B cell (primary cell): ENCODE measurements around the gene ZSWIM3. TPM values are rescaled to one million over a fixed set of nuclear protein-coding genes. Genes with fewer than 3 reads are reported as not detected.

ENCODE experiments used
- ATAC-seq: fragments of 200-7000 bp; cut with Tn5 transposase; one replicate; pipeline ENCODE4 v1.10.0; 2021; ENCODE audit warnings: low read depth, mild to moderate bottlenecking, moderate number of reproducible peaks, moderate library complexity
- CTCF ChIA-PET: fragments of 350-600 bp; sonication (Branson Sonifier 250); formaldehyde crosslinking; loops from one replicate; lab custom pipeline; 2021; ENCODE audit warnings: antibody characterized with exemption, inconsistent platforms; lab: Charles Lee
- POLR2A ChIA-PET: fragments of 350-600 bp; sonication (Branson Sonifier 250); formaldehyde crosslinking; loops from one replicate; lab custom pipeline; 2021; ENCODE audit warnings: antibody characterized with exemption; lab: Charles Lee
- DNase-seq: peaks from one replicate; pipeline ENCODE4 v3.0.0; 2013
- H2AFZ ChIP-seq: 2 replicates; pipeline ENCODE4 v1.6.1; 2012; ENCODE audit warnings: mild to moderate bottlenecking, low read depth, low read length; ENCODE audit not compliant: insufficient read depth, poor library complexity, severe bottlenecking
- H3K27ac ChIP-seq, 2 donors: 1 replicate in 1 of 2; 2 replicates in 1 of 2; pipeline ENCODE4 v1.5.1; 2012 to 2013; ENCODE audit warnings: low read length in 2 of 2, mild to moderate bottlenecking in 2 of 2, moderate library complexity in 1 of 2
- H3K27me3 ChIP-seq, 4 experiments: fragments of 200-600 bp in 1 of 4; sonication (generic) in 1 of 4; replicated peaks in 1 of 4; 1 replicate in 2 of 4; 2 replicates in 2 of 4; pipeline versions ENCODE4 v1.6.1 to v1.7.0; 2013 to 2016; ENCODE audit warnings: low read length in 3 of 4, mild to moderate bottlenecking in 2 of 4, mixed read lengths in 1 of 4, moderate library complexity in 1 of 4; ENCODE audit not compliant: insufficient read depth in 4 of 4, control insufficient read depth in 3 of 4; ENCODE audit errors: control extremely low read depth in 1 of 4
- H3K36me3 ChIP-seq, 2 experiments: replicated peaks in 1 of 2; 1 replicate in 1 of 2; 2 replicates in 1 of 2; pipeline versions ENCODE4 v1.6.1 to v1.7.1; 2013; ENCODE audit warnings: low read length in 1 of 2; ENCODE audit not compliant: insufficient read depth in 2 of 2, control insufficient read depth in 1 of 2; ENCODE audit errors: control extremely low read depth in 1 of 2, extremely low read depth in 1 of 2
- H3K4me1 ChIP-seq, 2 donors: fragments of 200-600 bp in 1 of 2; sonication (generic) in 1 of 2; 1 replicate in 1 of 2; 2 replicates in 1 of 2; pipeline versions ENCODE4 v1.5.1 to v1.6.1; 2013 to 2017; ENCODE audit warnings: low read length in 2 of 2; ENCODE audit not compliant: control insufficient read depth in 2 of 2, insufficient read depth in 2 of 2
- H3K4me2 ChIP-seq: replicated peaks from 2 replicates; pipeline ENCODE3; 2012; ENCODE audit warnings: mild to moderate bottlenecking, low read depth, low read length; ENCODE audit not compliant: poor library complexity, severe bottlenecking
- H3K4me3 ChIP-seq, 5 experiments: fragments of 200-600 bp in 1 of 5; sonication (generic) in 1 of 5; 1 replicate in 3 of 5; 2 replicates in 2 of 5; pipeline versions ENCODE4 v1.5.1 to v1.7.0; 2011 to 2016; ENCODE audit warnings: low read length in 4 of 5, mild to moderate bottlenecking in 4 of 5, low read depth in 2 of 5, control low read depth in 1 of 5, moderate library complexity in 1 of 5; ENCODE audit not compliant: insufficient read depth in 1 of 5; ENCODE audit errors: control extremely low read depth in 1 of 5, extremely low read depth in 1 of 5
- H3K79me2 ChIP-seq: fragments of 200-600 bp; sonication (generic); one replicate; pipeline ENCODE4 v1.6.0; 2016; ENCODE audit warnings: low read length; ENCODE audit not compliant: control insufficient read depth, insufficient read depth
- H3K9ac ChIP-seq: fragments of 200-600 bp; sonication (generic); 2 replicates; pipeline ENCODE4 v1.6.1; 2017; ENCODE audit warnings: mild to moderate bottlenecking, low read length, moderate library complexity
- H3K9me3 ChIP-seq, 3 donors: one replicate each; pipeline versions ENCODE4 v1.6.1 to v1.7.1; 2013; ENCODE audit warnings: low read length in 2 of 3; ENCODE audit not compliant: control insufficient read depth in 2 of 3, insufficient read depth in 1 of 3; ENCODE audit errors: control extremely low read depth in 1 of 3
- H4K20me1 ChIP-seq: 2 replicates; pipeline ENCODE4 v1.6.0; 2012; ENCODE audit warnings: mild to moderate bottlenecking, low read length; ENCODE audit not compliant: insufficient read depth, control insufficient read depth, poor library complexity, severe bottlenecking
- H3K27ac Mint-ChIP-seq: one replicate; pipeline ENCODE4 v1.8.0; 2021; ENCODE audit warnings: mixed read lengths
- H3K27me3 Mint-ChIP-seq: one replicate; pipeline ENCODE4 v1.8.0; 2021; ENCODE audit warnings: mixed read lengths
- H3K4me1 Mint-ChIP-seq: one replicate; pipeline ENCODE4 v1.8.0; 2021; ENCODE audit warnings: mixed read lengths
- H3K4me3 Mint-ChIP-seq: one replicate; pipeline ENCODE4 v1.8.0; 2021; ENCODE audit warnings: mixed read lengths
- H3K9me3 Mint-ChIP-seq: one replicate; pipeline ENCODE4 v1.8.0; 2022; ENCODE audit warnings: mixed read lengths; ENCODE audit not compliant: insufficient read depth
- EZH2 ChIP-seq: IDR thresholded peaks from 2 replicates; pipeline ENCODE4 v1.6.1; 2012; ENCODE audit warnings: borderline replicate concordance, low read depth, mild to moderate bottlenecking, moderate library complexity, low read length; ENCODE audit not compliant: insufficient read depth, poor library complexity, severe bottlenecking
- WGBS: methylation state at CpG from one replicate; pipeline ENCODE4 v1.1.5; 2013; ENCODE audit warnings: missing lambda C conversion rate; ENCODE audit not compliant: insufficient coverage; 5-methylcytosine and 5-hydroxymethylcytosine counted together
- intact Hi-C: fragments of 100-400 bp; cut with micrococcal nuclease; formaldehyde crosslinking; loops from one replicate; pipeline ENCODE4 v1.10.0; 2022
- polyA plus RNA-seq: library from polyadenylated mRNA; depleted of rRNA; stranded (reverse); fragments of >200 nt; gene quantifications from 2 replicates; pipeline ENCODE4 v1.2.3, GENCODE V29; 2012
- total RNA-seq, 2 donors: library from RNA; stranded (reverse); fragments of 120-200 nt in 1 of 2; gene quantifications; 1 replicate in 1 of 2; 2 replicates in 1 of 2; pipeline versions ENCODE4 v1.2.3 to v1.2.4, GENCODE V29; 2013 to 2022
- TF ChIP-seq, protein P1 (sequence below): fragments of 200-600 bp; IDR thresholded peaks from one replicate; pipeline ENCODE4 v1.8.0; 2022; ENCODE audit warnings: antibody characterized with exemption, mild to moderate bottlenecking

ZSWIM3 gene
- total and polyA plus RNA-seq, 2 donors (not counting 1 experiment from before 2014, with no cell fraction given), result 4.0 to 7.1 TPM

DNA sequence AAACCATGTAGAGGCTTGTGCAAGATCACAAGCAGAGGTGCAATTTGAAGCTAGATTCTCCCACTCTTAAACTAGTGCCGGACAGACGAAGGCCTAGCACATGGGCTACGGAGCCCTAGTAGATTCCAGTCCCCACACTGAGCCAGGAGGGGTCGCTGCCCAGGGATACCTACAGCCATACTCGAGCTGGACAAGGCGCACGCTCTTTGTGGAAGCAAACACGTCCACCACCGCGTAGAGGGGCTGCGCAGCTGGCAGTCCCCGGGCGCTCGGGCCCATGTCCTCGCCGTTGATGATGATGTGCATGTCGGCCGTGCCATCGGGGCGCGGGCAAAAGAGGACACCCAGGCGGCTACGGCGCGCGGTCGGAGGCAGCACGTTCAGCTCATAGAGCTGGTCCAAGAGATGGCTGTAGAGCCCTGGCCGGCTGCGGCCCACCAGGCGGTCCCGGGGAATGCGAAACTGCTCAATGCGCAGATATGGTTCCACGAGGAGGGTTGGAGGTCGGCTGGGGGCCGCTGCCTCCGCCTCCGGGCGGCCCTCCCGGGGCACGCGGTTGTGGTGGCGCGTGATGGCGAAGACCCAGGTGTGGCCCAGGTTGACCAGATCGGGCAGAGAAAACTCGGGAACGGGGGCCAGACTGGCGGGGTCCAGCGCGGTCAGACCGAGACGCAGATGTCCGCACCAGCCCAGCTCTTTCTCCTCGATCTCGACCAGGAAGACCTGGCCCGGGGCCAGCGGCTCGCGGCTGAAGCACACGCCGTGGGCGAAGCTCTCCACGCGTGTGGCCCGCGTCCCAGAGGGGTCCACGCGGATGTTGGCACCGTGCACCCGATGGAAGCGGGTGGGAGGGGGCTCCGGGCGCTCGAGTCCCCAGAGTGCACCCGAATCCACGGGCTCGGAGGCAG lies 32.9 kb downstream of the ZSWIM3 start:
- DNase-seq (peak; percentile 70), ATAC-seq (peak; percentile 35)
- Histone ChIP-seq H2AFZ (peak overlapping the region; percentile 93), H4K20me1 (no peaks in the 10 kb centered on the region), H3K79me2 (peaks cover 7% of the 10 kb centered on the region), H3K27me3 (no peaks in the 10 kb centered on the region), H3K4me3 (peak overlapping the region; percentile 22 to 95 (median 78)), H3K27ac (peak overlapping the region; percentile 51 to 80), H3K9me3 (no peaks in the 10 kb centered on the region), H3K36me3 (peaks cover 0 to 24% of the 10 kb centered on the region in 2 experiments), H3K4me2 (peak overlapping the region; percentile 99), H3K4me1 (peaks cover 24 to 29% of the 10 kb centered on the region in 2 donors), H3K9ac (peak overlapping the region; percentile 85)
- H3K4me3 Mint-ChIP-seq, result peak overlapping the region; percentile 97
- TF ChIP-seq, protein P1, sequence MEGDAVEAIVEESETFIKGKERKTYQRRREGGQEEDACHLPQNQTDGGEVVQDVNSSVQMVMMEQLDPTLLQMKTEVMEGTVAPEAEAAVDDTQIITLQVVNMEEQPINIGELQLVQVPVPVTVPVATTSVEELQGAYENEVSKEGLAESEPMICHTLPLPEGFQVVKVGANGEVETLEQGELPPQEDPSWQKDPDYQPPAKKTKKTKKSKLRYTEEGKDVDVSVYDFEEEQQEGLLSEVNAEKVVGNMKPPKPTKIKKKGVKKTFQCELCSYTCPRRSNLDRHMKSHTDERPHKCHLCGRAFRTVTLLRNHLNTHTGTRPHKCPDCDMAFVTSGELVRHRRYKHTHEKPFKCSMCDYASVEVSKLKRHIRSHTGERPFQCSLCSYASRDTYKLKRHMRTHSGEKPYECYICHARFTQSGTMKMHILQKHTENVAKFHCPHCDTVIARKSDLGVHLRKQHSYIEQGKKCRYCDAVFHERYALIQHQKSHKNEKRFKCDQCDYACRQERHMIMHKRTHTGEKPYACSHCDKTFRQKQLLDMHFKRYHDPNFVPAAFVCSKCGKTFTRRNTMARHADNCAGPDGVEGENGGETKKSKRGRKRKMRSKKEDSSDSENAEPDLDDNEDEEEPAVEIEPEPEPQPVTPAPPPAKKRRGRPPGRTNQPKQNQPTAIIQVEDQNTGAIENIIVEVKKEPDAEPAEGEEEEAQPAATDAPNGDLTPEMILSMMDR, result peak; percentile 46
- TF ChIP-seq EZH2, result no peak
- peaks cover 31% of the 10 kb centered on the region for H3K4me1 Mint-ChIP-seq
- intact Hi-C loops, result loop anchor here (2.0 kb wide), 3 partner anchors 72 to 100 kb away; partner anchors contain the start of genes DNTTIP1 and WFDC3
- H3K27ac Mint-ChIP-seq, result peak overlapping the region; percentile 96
- WGBS, result 5% methylated on average over 79 of the region's 79 CpGs
- no peaks in the 10 kb centered on the region for H3K9me3 Mint-ChIP-seq
- CTCF ChIA-PET, result interaction anchor here (0.7 to 3.2 kb wide), 12 partner anchors 9 to 91 kb away, joined by 3 to 24 read pairs (median 6); partner anchors contain the start of gene ZSWIM1
- no peaks in the 10 kb centered on the region for H3K27me3 Mint-ChIP-seq
- POLR2A ChIA-PET, result interaction anchor here (0.5 to 5.3 kb wide), 10 partner anchors 9 to 483 kb away, joined by 3 to 41 read pairs (median 6); partner anchors contain the start of genes ACOT8, PCIF1, ZNF335 and ZSWIM1
